Measurements from ENCODE around the gene KIF16B.

KIF16B gene

DNA sequence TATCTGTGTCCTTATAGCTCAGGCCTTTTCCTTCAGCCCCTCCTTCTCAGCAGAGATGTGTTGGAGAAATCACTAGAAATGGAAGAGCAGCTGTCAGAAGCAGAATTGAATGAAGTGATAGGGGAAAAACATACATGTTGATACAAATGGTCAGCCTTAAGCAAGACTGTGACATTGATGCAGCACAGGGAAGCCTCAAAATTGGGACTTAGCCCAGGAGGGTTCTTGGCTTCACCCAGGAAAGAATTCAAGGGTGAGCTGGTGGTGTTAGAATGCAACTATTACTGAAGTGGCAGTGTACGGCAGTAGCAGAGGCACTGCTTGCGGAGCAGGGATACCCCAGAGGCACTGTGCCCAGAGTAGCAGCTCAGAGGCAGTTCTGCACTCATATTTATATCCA is 8.0 kb upstream of the KIF16B start:
- in situ Hi-C loops (cut with MboI; ENCODE audit: low pct_unique_long_range_greater_than_20kb, low sequenced_read_pairs, unreplicated experiment): no loop called here
- no peak for DNase-seq (ENCODE audit: low spot score)
- no peak for TF ChIP-seq CTCF (IDR thresholded peaks at IDR 0.05; ENCODE audit: extremely low read depth, insufficient read depth, missing control alignments)

- TF ChIP-seq CTCF (IDR thresholded peaks at IDR 0.05; ENCODE audit: extremely low read depth, insufficient read depth, missing control alignments): no peak
- DNase-seq (ENCODE audit: low spot score): no peak
- in situ Hi-C loops (cut with MboI; ENCODE audit: low pct_unique_long_range_greater_than_20kb, low sequenced_read_pairs, unreplicated experiment): no loop called here
Measured at GRCh38 chr20:16580620-16581019, 7.4 kb upstream of the KIF16B start.

DNA sequence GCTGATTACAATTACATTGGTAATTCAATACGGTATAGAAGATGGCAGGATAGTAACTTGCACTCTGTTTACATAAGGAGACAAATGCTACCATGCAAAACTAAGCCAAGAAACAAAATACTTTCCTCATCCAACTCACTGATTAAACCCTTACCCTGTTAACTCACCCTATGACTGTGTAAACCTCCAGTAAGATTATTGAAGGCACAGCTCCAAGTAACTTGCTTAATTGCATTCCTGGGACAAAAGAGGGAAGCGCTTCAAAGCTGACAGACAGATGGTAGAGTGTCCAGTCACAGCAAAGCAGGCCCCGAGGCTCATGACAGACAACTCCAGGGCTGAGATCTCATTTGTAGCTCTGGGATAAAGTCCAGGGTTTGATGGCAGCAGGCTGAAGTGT is 6.9 kb upstream of the KIF16B start:
- DNase-seq (ENCODE audit: low spot score): no peak
- in situ Hi-C loops (cut with MboI; ENCODE audit: low pct_unique_long_range_greater_than_20kb, low sequenced_read_pairs, unreplicated experiment): no loop called here
- TF ChIP-seq CTCF (IDR thresholded peaks at IDR 0.05; ENCODE audit: extremely low read depth, insufficient read depth, missing control alignments): no peak

DNA sequence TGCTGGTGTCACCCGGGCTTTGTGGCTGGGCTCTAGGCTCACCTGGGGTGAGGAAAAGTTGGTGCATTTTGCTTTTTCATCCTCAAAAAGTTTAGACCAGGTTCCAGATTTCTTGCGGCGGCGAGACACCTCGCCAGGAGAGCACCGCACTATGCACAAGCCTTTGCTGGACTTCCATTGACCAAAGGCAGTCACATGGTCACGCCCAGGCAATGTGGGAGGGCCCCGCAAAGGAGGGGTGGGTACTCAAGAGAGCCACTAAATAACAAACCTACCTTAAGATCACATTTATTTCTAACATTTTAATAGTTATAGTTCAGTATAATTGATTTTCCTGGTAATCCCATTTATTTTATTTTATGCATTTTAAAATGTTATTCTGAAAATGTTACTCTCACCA is 3.0 kb upstream of the KIF16B start:
- no peak for TF ChIP-seq CTCF (IDR thresholded peaks at IDR 0.05; ENCODE audit: extremely low read depth, insufficient read depth, missing control alignments)
- no peak for DNase-seq (ENCODE audit: low spot score)
- in situ Hi-C loops (cut with MboI; ENCODE audit: low pct_unique_long_range_greater_than_20kb, low sequenced_read_pairs, unreplicated experiment): no loop called here

DNA sequence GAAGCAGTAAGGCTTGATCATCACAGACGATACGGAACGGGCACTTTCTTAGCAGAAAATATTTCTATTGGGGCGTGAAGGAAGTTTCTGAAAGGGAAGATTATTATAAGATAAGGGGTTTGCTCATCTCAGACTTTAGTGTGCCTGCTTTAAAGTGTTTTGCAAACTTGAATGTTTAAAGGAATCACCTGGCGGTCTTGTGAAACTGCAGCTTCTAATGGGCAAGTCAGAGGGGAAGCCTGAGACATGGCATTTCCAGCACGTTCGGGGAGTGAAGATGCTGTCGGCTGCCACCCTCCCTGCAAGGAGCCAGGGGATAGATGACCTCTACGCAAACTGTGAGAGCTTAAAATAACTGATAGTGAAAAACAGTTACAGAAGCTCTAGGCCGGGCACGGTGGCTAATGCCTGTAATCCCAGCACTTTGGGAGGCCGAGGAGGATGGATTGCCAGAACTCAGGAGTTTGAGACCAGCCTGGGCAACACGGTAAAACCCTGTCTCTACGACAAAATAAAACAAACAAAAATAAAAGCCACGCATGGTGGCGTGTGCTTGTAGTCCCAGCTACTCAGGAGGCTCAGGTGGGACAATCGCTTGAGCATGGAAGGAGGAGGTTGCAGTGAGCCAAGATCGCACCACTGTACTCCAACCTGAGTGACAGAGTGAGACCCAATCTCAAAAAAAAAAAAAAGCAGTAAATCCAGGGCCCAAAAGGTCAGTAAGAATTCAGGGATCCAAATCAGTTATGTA is 2.3 kb upstream of the KIF16B start:
- in situ Hi-C loops (cut with MboI; ENCODE audit: low pct_unique_long_range_greater_than_20kb, low sequenced_read_pairs, unreplicated experiment): no loop called here
- DNase-seq (ENCODE audit: low spot score): no peak
- no peak for TF ChIP-seq CTCF (IDR thresholded peaks at IDR 0.05; ENCODE audit: extremely low read depth, insufficient read depth, missing control alignments)

- peak; percentile 83 for DNase-seq (ENCODE audit: low spot score)
- in situ Hi-C loops (cut with MboI; ENCODE audit: low pct_unique_long_range_greater_than_20kb, low sequenced_read_pairs, unreplicated experiment): no loop called here
- no peak for TF ChIP-seq CTCF (IDR thresholded peaks at IDR 0.05; ENCODE audit: extremely low read depth, insufficient read depth, missing control alignments)
Measured at GRCh38 chr20:16574656-16575355, 1.6 kb upstream of the KIF16B start.

All from GM13977 (cell line).